HG03159 (cell line): ENCODE measurements around the gene PCDH7.

ENCODE experiments used
- ATAC-seq: cut with Tn5 transposase; IDR thresholded peaks from one replicate; pipeline ENCODE4 v1.9.1; 2021; ENCODE audit warnings: mild to moderate bottlenecking, moderate library complexity; ENCODE audit not compliant: unreplicated experiment

The PCDH7 gene

DNA sequence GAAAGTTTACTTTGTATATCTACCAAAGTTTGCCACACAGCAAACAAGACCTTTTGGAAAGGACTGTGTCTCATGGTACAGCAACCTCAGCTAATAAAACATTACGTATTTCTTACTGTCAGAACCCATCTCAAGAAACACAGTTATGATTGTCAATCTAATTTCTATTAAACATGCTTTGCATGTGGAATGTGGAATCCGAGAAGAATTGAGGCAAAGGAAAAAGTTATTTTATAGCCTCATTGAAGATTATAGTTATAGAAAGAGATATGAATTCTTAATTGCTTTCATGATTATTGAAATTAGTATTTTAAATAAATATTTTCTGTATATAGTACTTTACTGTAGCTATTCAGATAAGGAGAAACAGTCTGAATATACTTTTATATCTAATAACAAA is 5.4 kb downstream of the PCDH7 start:
- ATAC-seq, result no peak

DNA sequence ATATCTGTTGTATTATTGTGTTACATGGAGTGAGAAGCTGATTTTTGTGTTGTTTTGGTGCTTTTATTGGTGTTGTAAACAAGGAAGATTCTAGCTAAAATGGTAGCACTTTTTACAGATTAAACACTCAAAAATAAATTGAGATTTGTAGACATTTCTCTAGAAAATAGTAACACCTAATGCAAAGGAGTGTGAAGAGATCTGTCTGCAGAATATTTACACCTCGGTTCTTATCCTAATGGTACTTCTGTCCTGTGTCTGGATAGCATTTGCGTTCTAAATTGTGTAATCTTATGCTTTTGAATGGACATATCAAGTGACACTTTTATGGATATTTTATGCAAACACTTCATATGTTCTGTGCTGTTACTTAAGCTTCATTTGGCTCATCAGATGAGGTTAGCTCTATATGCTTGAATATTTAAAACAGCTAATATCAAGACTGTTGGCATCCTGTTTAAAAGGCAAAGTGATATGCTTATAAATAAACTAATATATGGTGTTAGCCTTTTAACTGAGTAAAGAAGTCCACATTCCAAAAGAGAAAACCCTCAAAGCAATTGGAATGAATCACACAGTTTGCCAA is 6.0 kb downstream of the PCDH7 start:
- ATAC-seq, result no peak

DNA sequence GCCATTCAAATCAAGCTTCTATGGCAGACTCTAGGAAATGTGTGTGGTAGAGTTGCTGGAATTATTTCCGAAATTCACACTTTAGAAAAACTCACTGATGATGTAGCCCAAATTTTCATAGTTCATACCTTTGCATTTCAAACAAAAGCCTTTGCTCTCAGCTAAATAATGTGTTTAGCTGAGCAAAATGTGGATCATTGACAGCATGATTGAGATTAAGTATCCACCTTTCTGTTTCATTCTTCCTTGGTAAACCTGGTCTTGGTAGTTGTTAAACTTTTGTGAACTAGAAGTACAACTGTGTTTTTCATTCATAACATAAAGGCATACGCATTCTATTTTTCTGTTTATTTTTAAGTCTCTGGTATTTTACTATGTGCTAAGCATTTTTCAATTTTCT is 7.2 kb downstream of the PCDH7 start:
- no peak for ATAC-seq

DNA sequence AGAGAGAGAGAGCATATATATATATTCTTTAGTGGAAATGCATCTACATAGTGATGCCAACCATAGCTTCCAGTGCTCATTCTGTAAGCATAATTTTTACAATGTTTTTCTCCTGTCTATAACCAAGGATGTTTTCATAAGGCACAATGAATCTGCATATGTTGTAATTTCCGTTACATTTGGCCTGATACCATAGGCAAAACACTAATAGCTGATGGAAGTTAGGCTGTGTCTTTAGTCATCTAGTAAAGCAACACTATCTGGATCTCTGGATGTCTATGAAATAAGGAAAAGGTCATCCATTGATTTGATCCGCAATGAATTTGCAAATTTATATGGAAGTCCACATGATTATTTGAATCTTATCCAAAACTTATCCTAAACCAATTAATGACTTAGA is 8.1 kb downstream of the PCDH7 start:
- ATAC-seq, result no peak

DNA sequence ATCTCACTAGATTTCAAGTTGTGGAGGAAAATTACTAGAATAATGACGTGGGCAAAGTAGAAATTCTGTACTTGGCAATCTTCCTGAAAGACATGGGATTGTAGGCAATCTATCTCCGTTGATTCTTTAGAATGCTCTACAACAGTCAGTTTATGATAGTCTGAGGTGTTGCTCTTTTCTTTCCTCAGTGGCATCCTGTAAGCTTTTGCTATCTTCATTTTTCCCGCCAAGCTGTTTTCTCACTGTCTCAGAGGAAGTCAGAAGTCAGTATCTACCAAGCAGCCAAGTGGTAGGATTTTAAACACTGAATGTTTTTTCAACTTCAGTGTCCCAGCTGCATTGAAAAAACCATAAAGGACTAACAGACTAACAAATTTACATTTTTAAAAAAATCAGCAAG is 23.7 kb downstream of the PCDH7 start:
- no peak for ATAC-seq

DNA sequence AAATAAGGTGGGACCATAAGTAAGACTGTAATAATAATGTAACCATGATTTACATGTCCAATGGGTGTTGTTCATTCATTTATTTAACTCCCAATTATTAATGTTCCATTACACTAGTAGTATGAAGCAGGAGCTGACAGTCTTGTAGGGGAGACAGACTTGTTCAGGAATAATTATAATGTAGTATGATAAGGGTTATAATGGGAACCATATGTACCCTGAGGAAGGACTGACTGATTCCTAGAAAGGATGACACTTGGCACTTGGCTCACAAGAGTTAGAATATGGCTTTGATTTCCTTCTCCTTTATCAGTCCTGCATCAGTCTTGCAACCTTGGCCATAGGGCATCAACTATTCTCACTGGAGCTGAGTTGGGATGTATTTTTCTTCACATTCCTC is 24.2 kb downstream of the PCDH7 start:
- ATAC-seq, result no peak

DNA sequence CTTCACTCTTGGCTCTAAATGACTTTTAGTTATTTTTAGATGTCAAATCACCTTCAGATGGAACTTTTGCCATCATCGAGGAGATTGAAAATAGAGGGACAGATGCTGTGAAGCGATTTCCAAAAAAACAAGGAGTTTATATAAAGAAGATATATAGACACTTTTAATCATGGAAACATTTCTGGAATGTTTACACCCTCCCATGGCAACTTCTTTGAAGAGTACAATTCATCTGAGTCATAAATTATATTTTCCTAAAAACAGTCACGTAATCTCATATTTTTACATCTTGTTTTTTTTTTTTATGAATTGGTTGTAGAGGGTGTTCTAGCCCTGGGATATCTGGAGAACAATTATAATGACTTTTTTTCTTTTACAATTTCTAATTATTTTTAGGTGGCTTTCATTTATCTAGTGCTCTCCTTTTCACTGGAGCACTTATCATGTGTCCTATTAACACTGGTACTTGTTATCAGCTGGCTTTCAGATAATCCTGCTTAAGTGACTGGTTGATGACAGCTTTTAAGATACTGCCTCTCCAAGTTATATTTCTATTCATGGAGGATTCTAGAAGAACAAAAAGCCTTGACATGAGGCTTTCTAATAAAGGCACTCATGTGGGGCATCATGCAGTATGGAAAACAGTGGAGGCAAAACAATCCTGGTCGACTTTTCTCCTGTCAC is 24.9 kb downstream of the PCDH7 start:
- ATAC-seq, result no peak

DNA sequence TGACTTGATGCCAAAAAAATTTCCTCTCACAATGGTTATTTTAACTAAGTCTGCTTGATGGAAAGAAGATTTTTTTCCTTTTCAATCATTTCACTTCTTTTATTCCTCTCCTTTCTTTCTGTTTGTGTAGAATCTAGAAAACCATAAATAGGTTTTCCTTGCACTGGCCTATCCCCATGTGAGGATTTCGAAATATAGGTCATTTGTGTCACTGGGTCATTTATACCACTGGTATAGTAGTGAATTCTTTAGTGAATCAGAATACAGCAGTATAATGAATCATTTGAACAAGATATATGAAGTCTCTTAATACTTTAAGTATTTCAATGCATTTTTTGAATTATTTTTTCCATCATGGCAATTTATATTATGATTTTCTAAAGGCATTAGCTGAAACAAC is 26.6 kb downstream of the PCDH7 start:
- no peak for ATAC-seq

DNA sequence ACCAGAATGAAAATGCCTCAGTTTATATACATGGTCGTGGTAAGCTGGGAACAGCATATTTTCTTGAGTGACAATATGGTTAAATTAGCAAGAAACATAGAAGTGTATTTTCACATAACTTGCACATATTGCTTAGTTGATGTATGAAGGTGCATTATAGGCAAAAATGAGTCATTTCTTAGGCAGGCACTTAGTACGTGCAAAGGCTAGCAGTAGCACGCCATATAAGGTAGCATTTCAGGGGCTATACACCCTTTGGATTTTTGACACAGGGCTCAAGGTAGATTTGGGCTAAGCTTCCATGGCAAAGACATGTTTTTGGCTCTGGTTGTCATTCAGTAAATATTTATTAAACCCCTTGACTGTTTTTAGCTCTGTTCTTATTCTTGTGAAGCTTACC is 33.1 kb downstream of the PCDH7 start:
- ATAC-seq, result no peak

DNA sequence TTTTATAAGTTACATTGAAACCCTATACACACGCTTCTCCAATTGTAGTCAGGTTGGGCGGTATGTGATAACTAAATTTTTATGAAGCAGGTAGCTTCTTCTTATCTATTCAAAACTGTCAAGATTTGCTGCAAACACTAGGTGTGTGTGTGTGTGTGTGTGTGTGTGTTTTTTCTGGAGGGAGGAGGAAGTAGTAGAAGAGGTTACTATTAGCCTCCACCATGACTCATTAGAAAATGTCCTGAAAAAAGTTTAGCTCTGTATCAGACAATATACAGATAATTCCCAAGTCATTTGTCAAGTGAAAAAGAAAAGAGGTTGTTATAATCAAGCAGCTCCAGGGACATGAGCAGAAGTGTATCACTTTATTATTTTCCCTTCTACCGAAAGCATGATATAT is 33.9 kb downstream of the PCDH7 start:
- no peak for ATAC-seq

DNA sequence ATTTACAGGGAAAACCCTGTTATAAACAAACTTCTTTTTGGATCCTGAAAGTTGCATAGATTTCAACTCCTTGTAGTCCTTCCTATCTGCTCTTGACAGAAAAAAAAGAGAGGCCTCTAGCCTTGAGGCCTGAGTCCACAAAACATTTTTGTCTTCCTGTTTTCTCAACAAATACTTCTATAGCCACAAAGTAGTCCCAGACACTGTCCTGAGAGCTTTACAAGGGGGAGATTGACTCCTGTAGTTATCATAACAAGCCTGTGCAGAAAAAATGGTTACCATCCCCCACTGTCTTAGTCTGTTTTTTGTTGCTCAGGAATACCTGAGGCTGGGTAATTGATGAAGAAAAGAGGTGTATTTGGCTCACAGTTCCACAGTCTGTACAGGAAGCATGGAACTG is 35.2 kb downstream of the PCDH7 start:
- ATAC-seq, result no peak

DNA sequence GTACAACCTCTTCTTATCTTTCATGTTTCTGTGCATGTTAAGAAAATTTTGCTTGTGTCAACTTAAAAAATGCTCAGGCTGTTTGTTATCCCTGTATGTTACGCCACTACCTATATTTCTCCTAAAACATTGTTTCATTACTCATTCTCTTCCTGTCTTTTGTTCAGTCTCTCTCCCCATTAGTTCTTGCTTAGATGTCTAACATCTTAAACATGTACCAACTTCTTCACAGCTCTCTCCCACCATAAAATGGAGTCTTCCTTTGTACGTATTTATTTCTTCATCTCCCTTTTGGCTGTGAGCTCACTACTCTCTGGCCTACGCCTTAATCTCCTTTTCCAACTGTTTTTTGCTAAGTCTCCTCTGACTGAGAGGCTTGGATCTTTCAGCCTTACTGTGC is 36.4 kb downstream of the PCDH7 start:
- ATAC-seq, result no peak

DNA sequence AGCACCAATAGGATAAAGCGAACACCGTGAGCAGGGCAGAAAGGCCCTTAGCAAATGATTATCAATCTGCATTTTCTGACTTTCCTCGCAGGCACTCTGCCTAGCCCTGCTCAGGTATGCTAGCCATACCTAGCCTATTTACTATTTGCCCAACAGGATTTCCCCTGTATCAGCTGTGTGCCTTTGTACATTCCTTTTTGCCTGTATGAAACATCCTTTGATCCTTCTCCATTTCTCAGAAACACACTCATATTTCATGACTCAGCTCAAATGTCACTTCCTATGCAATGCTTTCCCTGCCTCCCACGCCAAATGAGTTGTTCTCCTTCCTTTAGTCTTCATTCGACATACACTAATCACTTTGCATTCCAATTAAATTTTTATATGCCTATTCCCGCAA is 37.2 kb downstream of the PCDH7 start:
- no peak for ATAC-seq

DNA sequence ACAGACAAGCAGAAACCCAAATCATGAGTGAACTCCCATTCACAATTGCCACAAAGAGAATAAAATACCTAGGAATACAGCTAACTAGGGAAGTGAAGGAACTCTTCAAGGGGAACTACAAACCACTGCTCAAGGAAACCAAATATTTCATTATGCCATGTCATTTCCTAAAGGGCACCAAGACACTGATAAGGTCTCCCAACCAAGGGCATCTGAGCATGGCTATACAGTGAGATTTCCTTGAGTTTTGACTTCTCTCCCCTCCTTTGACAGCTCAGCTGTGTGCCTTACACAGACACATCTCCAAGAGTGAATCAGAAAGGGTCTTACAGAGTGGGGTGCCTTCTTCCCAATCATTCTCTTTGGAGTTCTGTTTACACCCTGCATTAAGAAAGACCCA is 40.4 kb downstream of the PCDH7 start:
- ATAC-seq, result no peak

DNA sequence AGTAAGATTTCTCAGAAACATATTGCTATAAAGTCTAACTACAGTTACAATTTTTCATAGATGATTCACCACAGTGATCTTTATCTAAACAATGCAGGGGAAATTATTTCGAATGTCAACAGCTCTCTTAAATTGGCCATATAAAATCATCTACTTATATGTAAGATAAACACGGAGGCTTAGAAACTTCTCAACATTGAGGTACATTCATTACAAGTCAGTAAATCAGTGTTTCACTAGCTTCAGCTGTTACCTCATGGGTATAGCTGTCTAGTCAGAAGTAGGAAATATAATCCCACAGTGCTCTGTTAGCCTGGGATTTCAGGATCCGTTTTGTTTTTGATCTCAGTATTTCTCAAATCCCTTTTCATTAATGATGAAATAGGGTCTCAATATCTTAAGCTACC is 43.2 kb downstream of the PCDH7 start:
- ATAC-seq, result no peak

DNA sequence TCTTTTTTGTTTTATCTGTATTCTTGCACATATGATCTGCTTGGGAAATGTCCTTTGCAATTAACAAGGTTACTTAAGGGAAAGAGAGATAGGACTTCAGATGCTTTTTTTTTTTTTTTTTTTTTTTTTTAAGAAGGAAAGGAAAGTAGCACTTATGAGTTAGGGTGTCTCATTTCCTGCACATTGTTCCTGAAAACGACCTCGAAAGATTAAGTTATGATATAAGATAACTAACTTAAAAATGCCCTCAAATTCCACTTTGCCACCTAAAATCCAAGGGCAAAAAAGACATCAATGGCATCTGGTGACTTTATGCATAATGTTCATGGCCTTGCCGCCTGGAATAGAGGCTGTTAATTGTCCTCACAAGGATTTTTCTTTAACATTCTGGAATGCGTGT is 44.9 kb downstream of the PCDH7 start:
- no peak for ATAC-seq

DNA sequence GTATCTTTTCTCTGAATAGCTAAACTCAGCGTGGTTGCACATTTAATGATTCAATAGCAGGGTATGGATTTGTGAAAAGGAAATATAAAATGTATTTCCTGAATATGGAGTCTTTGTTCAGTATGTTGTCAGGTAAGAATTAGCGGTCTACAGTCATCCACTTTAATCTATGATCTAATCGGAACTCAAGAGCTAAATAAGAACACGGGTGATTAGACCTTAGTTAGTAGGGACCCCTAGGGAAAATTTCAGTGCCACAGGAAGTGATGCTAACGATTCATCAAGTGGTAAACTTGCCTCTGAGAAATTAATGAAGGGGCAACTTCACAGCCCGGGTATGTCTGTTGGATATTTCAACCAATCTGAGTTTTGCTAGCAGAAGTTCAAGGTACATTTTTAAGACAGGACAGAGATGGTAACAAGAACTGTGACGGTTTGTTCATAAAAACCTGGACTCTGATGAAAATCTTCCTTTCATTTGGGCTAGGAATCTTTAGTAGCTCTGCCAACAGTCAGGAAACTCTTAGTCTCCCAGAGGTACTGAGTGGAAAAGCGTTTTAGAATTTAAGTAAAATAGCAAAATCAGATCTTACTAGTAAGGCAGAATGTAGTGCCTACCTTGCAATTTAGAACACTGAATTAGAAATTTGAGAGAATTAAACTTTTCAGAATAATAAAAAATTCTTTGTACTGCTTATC is 47.1 kb downstream of the PCDH7 start:
- no peak for ATAC-seq

DNA sequence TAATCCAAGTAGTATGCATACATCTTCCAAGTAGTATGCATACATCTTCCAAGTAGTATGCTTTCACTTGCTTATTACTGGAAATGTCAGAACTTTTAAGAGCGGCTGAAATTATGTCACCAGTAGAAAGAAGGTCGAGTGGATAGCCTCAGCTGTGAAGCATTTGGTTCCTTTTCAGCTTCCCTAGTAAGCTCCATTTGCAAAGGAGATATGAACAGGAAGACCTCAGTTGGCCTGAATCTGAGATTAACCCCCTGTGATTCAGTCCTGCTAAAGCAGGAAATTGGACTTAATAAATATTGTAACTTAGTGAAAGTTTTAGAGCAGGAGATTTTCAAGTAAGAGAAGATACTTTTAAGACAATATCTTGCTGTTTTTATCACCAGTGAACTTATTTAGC is 48.1 kb downstream of the PCDH7 start:
- no peak for ATAC-seq

DNA sequence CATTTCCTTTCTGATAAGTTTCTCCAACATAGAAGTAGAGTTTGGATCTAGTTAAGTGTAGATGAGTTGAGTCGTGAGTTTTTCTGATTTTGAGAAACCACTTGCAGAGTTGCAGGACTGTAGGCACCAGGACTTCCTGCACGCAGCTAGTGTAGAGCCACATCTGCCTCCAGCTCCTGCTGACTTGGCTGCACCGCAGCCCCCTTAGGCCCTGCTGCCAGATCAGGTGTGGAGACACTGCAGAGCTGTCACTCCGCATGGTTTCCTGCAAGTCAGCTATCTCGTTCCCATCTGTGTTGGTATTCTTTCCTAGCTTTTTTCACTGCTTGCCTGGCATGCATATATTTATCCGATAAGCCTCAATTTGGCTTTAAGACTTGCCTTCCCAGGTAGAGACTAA is 48.9 kb downstream of the PCDH7 start:
- no peak for ATAC-seq

DNA sequence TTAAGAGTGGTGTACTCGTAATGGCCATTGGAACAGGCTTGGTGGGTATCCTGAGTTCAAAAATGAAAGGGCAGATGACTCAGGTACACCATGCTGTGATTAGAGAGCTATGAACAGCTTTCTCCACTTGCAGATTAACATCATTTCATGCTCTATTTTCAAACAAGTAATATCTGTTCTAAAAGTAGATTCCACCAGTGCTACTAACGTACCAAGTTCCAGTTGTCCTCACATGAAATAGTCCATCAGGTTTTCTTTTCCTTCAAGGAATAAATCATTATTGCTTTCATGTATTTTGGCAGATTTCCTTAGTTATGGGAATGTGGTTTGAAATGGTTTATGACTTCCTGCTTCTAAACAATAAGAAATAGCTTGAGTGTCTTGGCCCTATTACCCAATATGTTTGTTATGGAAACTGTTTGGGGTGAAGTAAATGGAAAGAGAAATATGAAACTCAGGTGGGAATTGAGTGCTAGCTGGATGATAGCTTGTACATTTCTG is 49.9 kb downstream of the PCDH7 start:
- ATAC-seq, result no peak

DNA sequence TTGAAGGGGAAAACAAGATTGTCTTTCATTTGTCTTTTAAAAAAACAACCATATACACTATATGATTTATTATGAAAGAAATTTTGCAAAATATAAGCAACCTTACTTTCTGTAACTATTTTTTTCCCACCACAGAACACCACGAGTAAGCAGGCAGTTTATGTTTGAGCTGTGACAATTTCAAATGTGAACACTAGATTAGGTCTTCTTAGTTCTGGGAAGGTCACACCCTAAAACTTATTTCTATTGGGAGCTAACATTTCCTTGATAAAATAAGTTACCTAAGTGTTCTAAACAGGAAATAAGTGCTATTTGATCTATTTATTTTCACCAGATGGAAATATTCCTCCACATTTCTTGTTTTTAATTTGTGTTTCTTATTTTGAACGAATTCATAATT is 50.6 kb downstream of the PCDH7 start:
- no peak for ATAC-seq

DNA sequence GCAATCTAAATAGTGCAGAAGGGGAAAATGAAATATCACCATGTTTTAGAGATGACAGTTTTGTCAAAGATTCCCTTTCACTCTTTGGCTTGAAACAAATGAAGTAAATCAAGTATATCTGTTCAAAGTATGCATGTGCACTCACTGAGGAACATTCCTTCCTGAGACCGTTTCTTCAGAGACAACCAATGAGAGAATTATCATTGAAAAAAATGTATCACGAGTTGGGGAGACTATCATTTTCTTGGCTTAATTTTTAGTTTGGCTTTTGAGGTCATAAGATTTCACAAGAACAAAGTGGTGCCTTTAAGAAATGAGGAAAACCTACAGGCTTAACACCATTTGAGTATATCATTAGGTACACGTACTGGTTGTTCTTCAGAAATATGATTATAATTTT is 56.3 kb downstream of the PCDH7 start:
- ATAC-seq, result no peak
